Keratinocyte (primary cell): ENCODE measurements around the gene HEXD. TPM values are rescaled to one million over a fixed set of nuclear protein-coding genes. Genes with fewer than 3 reads are reported as not detected.
"Not testable (repeated sequence)": the region's sequence is repeated elsewhere in the genome, so short reads cannot be mapped to it uniquely, and the experiment has no call there.

Experiments used
- DNase-seq: peaks from one replicate; pipeline ENCODE4 v3.0.0-alpha.2; 2011; ENCODE audit warnings: low read depth, missing footprints, low spot score
- FAIRE-seq: peaks from 2 replicates; lab custom pipeline; 2011; peaks lifted over from hg19 to GRCh38; lab: Jason Lieb, UNC
- H2AFZ ChIP-seq: 2 replicates; pipeline ENCODE4 v1.6.0; 2012; ENCODE audit warnings: low read length, control low read depth, inconsistent platforms; ENCODE audit not compliant: control insufficient read depth
- H3K27ac ChIP-seq: 2 replicates; pipeline ENCODE4 v1.5.1; 2011; ENCODE audit warnings: low read length; ENCODE audit not compliant: control insufficient read depth, insufficient read depth
- H3K27me3 ChIP-seq: 3 replicates; pipeline ENCODE4 v1.6.0; 2011; ENCODE audit warnings: low read length; ENCODE audit not compliant: control insufficient read depth, insufficient read depth; ENCODE audit errors: extremely low read depth
- H3K36me3 ChIP-seq, 2 experiments: 2 replicates in 1 of 2; 3 replicates in 1 of 2; pipeline ENCODE4 v1.5.1; 2011; ENCODE audit warnings: low read length in 2 of 2, mild to moderate bottlenecking in 1 of 2; ENCODE audit not compliant: control insufficient read depth in 2 of 2, insufficient read depth in 2 of 2; ENCODE audit errors: extremely low read depth in 1 of 2
- H3K4me1 ChIP-seq: 3 replicates; pipeline ENCODE4 v1.5.1; 2011; ENCODE audit warnings: low read length; ENCODE audit not compliant: control insufficient read depth, insufficient read depth; ENCODE audit errors: extremely low read depth
- H3K4me2 ChIP-seq: 3 replicates; pipeline ENCODE4 v1.6.0; 2011; ENCODE audit warnings: low read depth, low read length; ENCODE audit not compliant: control insufficient read depth, insufficient read depth; ENCODE audit errors: extremely low read depth
- H3K4me3 ChIP-seq, 3 experiments: fragments of 200-600 bp in 1 of 3; sonication (generic) in 1 of 3; 2 replicates in 2 of 3; 3 replicates in 1 of 3; pipeline ENCODE4 v1.5.1; 2011 to 2016; ENCODE audit warnings: low read length in 3 of 3, mild to moderate bottlenecking in 3 of 3, control low read depth in 2 of 3, inconsistent platforms in 1 of 3, low read depth in 1 of 3, mixed read lengths in 1 of 3, mixed run types in 1 of 3, moderate library complexity in 1 of 3; ENCODE audit not compliant: control insufficient read depth in 2 of 3, insufficient read depth in 2 of 3; ENCODE audit errors: extremely low read depth in 1 of 3
- H3K79me2 ChIP-seq: 2 replicates; pipeline ENCODE4 v1.6.0; 2012; ENCODE audit warnings: low read length; ENCODE audit not compliant: control insufficient read depth, insufficient read depth
- H3K9ac ChIP-seq: 3 replicates; pipeline ENCODE4 v1.6.0; 2011; ENCODE audit warnings: low read length; ENCODE audit not compliant: control insufficient read depth, insufficient read depth; ENCODE audit errors: extremely low read depth
- H3K9me1 ChIP-seq: 3 replicates; pipeline ENCODE4 v1.6.0; 2011; ENCODE audit warnings: low read length; ENCODE audit not compliant: control insufficient read depth, insufficient read depth; ENCODE audit errors: extremely low read depth
- H3K9me3 ChIP-seq: 2 replicates; pipeline ENCODE4 v1.5.1; 2012; ENCODE audit warnings: low read depth, low read length; ENCODE audit not compliant: control insufficient read depth
- H4K20me1 ChIP-seq: 3 replicates; pipeline ENCODE4 v1.6.0; 2011; ENCODE audit warnings: low read length; ENCODE audit not compliant: control insufficient read depth, insufficient read depth; ENCODE audit errors: extremely low read depth
- CTCF ChIP-seq, 3 experiments: IDR thresholded peaks in 1 of 3; conservative IDR thresholded peaks in 1 of 3; optimal IDR thresholded peaks in 1 of 3; 2 replicates in 2 of 3; 3 replicates in 1 of 3; pipeline versions ENCODE3 to v1.5.1; 2011; ENCODE audit warnings: low read length in 3 of 3, mild to moderate bottlenecking in 3 of 3, moderate library complexity in 2 of 3, control low read depth in 1 of 3, inconsistent platforms in 1 of 3; ENCODE audit not compliant: insufficient read depth in 2 of 3; ENCODE audit errors: extremely low read depth in 1 of 3
- EZH2 ChIP-seq: IDR thresholded peaks from one replicate; pipeline ENCODE4 v1.6.1; 2012; ENCODE audit warnings: inconsistent platforms, mild to moderate bottlenecking, low read length, moderate library complexity
- dilution Hi-C: fragments of 300-500 bp; cut with MboI; formaldehyde crosslinking; loops from one replicate; pipeline ENCODE4 v1.7.0; 2020; ENCODE audit warnings: low sequenced_read_pairs; ENCODE audit not compliant: extremely low pct_ligation_motif_present
- polyA plus RNA-seq, 5 experiments: library from polyadenylated mRNA; depleted of rRNA in 3 of 5; stranded (reverse) in 3 of 5; stranded (forward) in 1 of 5; unstranded in 1 of 5; fragments of >200 nt; gene quantifications; 1 replicate in 1 of 5; 2 replicates in 3 of 5; 3 replicates in 1 of 5; pipeline versions ENCODE4 v1.2.1 to v1.2.3, GENCODE V29; 2011 to 2012; ENCODE audit warnings: missing spikeins in 2 of 5, low read depth in 1 of 5, low replicate concordance in 1 of 5

The HEXD gene
- polyA plus RNA-seq, 1 donor (not counting 4 experiments of a cell fraction or from before 2014, with no cell fraction given) = 5.6 TPM

GRCh38 chr17:82458885-82459424 is 40.8 kb downstream of the HEXD start:
- FAIRE-seq = no peak
- no peak for DNase-seq

DNA sequence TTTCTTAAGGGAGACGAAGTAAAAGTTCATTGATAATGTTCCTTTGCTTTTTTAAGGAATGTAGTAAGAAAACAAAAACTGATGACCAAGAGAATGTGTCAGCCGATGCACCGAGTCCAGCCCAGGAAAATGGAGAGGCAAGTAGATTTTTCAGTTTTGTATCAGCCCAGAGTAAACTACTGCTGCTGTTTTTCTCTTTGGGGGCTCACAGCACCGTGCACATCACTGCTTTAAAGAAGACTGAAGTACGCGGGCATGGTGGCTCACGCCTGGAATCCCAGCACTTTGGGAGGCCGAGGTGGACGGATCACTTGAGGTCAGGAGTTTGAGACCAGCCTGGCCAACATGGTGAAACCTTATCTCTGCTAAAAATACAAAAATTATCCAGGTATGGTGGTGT is 41.8 kb downstream of the HEXD start:
- H3K9ac ChIP-seq, H3K27me3 ChIP-seq, H3K79me2 ChIP-seq, H2AFZ ChIP-seq, H3K4me3 ChIP-seq, H3K9me1 ChIP-seq, H4K20me1 ChIP-seq, H3K27ac ChIP-seq, DNase-seq, H3K36me3 ChIP-seq, H3K9me3 ChIP-seq, H3K4me2 ChIP-seq, dilution Hi-C loops, FAIRE-seq: not testable (repeated sequence)
- H3K4me1 ChIP-seq = peaks cover 15% of the 10 kb centered on the region

More at GRCh38 chr17:82458885-82459424, 40.8 kb downstream of the HEXD start:
- Histone ChIP-seq H2AFZ (peak overlapping the region; percentile 73), H3K27me3 (no peaks in the 10 kb centered on the region), H3K9me1 (no peaks in the 10 kb centered on the region), H3K4me3 (peak overlapping the region; percentile 68 to 81 (median 70)), H4K20me1 (no peaks in the 10 kb centered on the region), H3K79me2 (peaks cover 6% of the 10 kb centered on the region), H3K9me3 (no peaks in the 10 kb centered on the region), H3K4me1 (peaks cover 15% of the 10 kb centered on the region), H3K9ac (peak overlapping the region; percentile 91), H3K27ac (peak overlapping the region; percentile 20), H3K36me3 (peaks cover 3% of the 10 kb centered on the region in 2 experiments), H3K4me2 (peak overlapping the region; percentile 94)
- dilution Hi-C loops = no loop called here
- no peak for TF ChIP-seq CTCF (optimal IDR thresholded peaks at IDR 0.05 in 1 of 3, IDR thresholded peaks at IDR 0.05 in 1 of 3, conservative IDR thresholded peaks at IDR 0.05 in 1 of 3; ENCODE audit: extremely low read depth in 1 of 3, insufficient read depth in 2 of 3, low read length in 3 of 3)
- no peak for TF ChIP-seq EZH2
